Endothelial cell of umbilical vein (primary cell): ENCODE measurements around the gene CPNE7. TPM values are rescaled to one million over a fixed set of nuclear protein-coding genes. Genes with fewer than 3 reads are reported as not detected.
A peak's percentile ranks its signal among the peaks of the same experiment; 100 is the strongest.

Experiments used
- BruUV-seq: library from RNA; stranded (reverse); fragments of 400-500 nt; replicated peaks from 2 replicates; lab custom pipeline; 2021; lab: Mats Ljungman, UMichigan
- CTCF ChIA-PET: fragments of 300-600, 350-600 bp; sonication (Branson Sonifier 250); formaldehyde crosslinking; loops from one replicate; lab custom pipeline; 2021; ENCODE audit warnings: antibody characterized with exemption, inconsistent platforms; lab: Charles Lee
- POLR2A ChIA-PET: fragments of 300-600, 350-600 bp; sonication (Branson Sonifier 250); formaldehyde crosslinking; loops from one replicate; lab custom pipeline; 2021; ENCODE audit warnings: antibody characterized with exemption, inconsistent platforms; lab: Charles Lee
- DNase-seq: peaks from one replicate; pipeline ENCODE4 v3.0.0-alpha.2; 2011; ENCODE audit warnings: low read depth, low spot score
- FAIRE-seq: peaks from 2 replicates; lab custom pipeline; 2011; peaks lifted over from hg19 to GRCh38; lab: Jason Lieb, UNC
- H2AFZ ChIP-seq: 2 replicates; pipeline ENCODE4 v1.6.0; 2012; ENCODE audit warnings: low read depth, low read length, control low read depth, inconsistent platforms
- H3K27ac ChIP-seq: 2 replicates; pipeline ENCODE4 v1.5.1; 2011; ENCODE audit warnings: low read depth, mild to moderate bottlenecking, control low read depth, low read length, moderate library complexity; ENCODE audit not compliant: insufficient read depth
- H3K27me3 ChIP-seq, 2 experiments: 2 replicates each; pipeline versions ENCODE4 v1.6.0 to v1.6.1; 2011; ENCODE audit warnings: low read length in 2 of 2, mixed read lengths in 1 of 2; ENCODE audit not compliant: control insufficient read depth in 2 of 2, insufficient read depth in 2 of 2
- H3K36me3 ChIP-seq, 2 experiments: 2 replicates in 1 of 2; 3 replicates in 1 of 2; pipeline ENCODE4 v1.5.1; 2011; ENCODE audit warnings: low read length in 2 of 2, mild to moderate bottlenecking in 1 of 2, moderate library complexity in 1 of 2; ENCODE audit not compliant: control insufficient read depth in 2 of 2, insufficient read depth in 2 of 2; ENCODE audit errors: extremely low read depth in 1 of 2
- H3K4me1 ChIP-seq: 3 replicates; pipeline ENCODE4 v1.5.1; 2011; ENCODE audit warnings: mild to moderate bottlenecking, low read length; ENCODE audit not compliant: control insufficient read depth, insufficient read depth; ENCODE audit errors: extremely low read depth
- H3K4me2 ChIP-seq: 2 replicates; pipeline ENCODE4 v1.6.1; 2011; ENCODE audit warnings: low read length, control low read depth, mixed read lengths; ENCODE audit not compliant: insufficient read depth
- H3K4me3 ChIP-seq, 3 experiments: fragments of 200-600 bp in 1 of 3; sonication (generic), shearing (Covaris generic) in 1 of 3; replicated peaks in 1 of 3; 2 replicates each; pipeline ENCODE4 v1.5.1; 2011 to 2016; ENCODE audit warnings: control low read depth in 3 of 3, low read length in 3 of 3, mild to moderate bottlenecking in 2 of 3, inconsistent platforms in 1 of 3, low read depth in 1 of 3, moderate library complexity in 1 of 3; ENCODE audit not compliant: insufficient read depth in 1 of 3
- H3K79me2 ChIP-seq: 2 replicates; pipeline ENCODE4 v1.6.0; 2012; ENCODE audit warnings: low read length, inconsistent platforms; ENCODE audit not compliant: control insufficient read depth, insufficient read depth
- H3K9ac ChIP-seq: replicated peaks from 2 replicates; pipeline ENCODE3; 2011; ENCODE audit warnings: low read length, control low read depth; ENCODE audit not compliant: insufficient read depth; ENCODE audit errors: extremely low read depth
- H3K9me1 ChIP-seq: replicated peaks from 3 replicates; pipeline ENCODE4 v1.6.0; 2011; ENCODE audit warnings: mild to moderate bottlenecking, low read length; ENCODE audit not compliant: control insufficient read depth, insufficient read depth; ENCODE audit errors: extremely low read depth
- H3K9me3 ChIP-seq: replicated peaks from 2 replicates; pipeline ENCODE4 v1.5.1; 2012; ENCODE audit warnings: low read length, inconsistent platforms; ENCODE audit not compliant: control insufficient read depth, insufficient read depth
- H4K20me1 ChIP-seq: replicated peaks from 2 replicates; pipeline ENCODE3; 2011; ENCODE audit warnings: mild to moderate bottlenecking, low read length; ENCODE audit not compliant: control insufficient read depth, insufficient read depth; ENCODE audit errors: extremely low read depth
- EZH2 ChIP-seq: IDR thresholded peaks from 2 replicates; pipeline ENCODE4 v1.6.1; 2012; ENCODE audit warnings: borderline replicate concordance, low read depth, mild to moderate bottlenecking, moderate library complexity, low read length, inconsistent platforms; ENCODE audit not compliant: severe bottlenecking
- GATA2 ChIP-seq: IDR thresholded peaks from 2 replicates; pipeline ENCODE4 v1.7.0; 2011; ENCODE audit warnings: low read depth, mild to moderate bottlenecking, moderate library complexity, mixed read lengths, low read length; ENCODE audit not compliant: insufficient read length, insufficient read depth
- MYC ChIP-seq: IDR thresholded peaks from one replicate; pipeline ENCODE4 v1.6.1; 2011; ENCODE audit warnings: mild to moderate bottlenecking, low read depth, low read length
- POLR2AphosphoS5 ChIP-seq: IDR thresholded peaks from 2 replicates; pipeline ENCODE4 v1.6.1; 2012; ENCODE audit warnings: low read depth, mild to moderate bottlenecking, control low read depth, low read length, moderate library complexity; ENCODE audit not compliant: insufficient read depth
- dilution Hi-C: fragments of 300-500 bp; cut with MboI; formaldehyde crosslinking; loops from one replicate; pipeline ENCODE4 v1.15.0; 2019; ENCODE audit warnings: low sequenced_read_pairs; ENCODE audit not compliant: extremely low pct_ligation_motif_present
- intact Hi-C: fragments of 100-400 bp; cut with micrococcal nuclease; formaldehyde crosslinking; loops from one replicate; pipeline ENCODE4 v1.10.0; 2022
- polyA plus RNA-seq, 4 experiments: library from polyadenylated mRNA; depleted of rRNA in 3 of 4; stranded (reverse) in 3 of 4; unstranded in 1 of 4; fragments of >200 nt; gene quantifications; 2 replicates each; pipeline versions ENCODE4 v1.2.1 to v1.2.3, GENCODE V29; 2011 to 2012; ENCODE audit warnings: missing spikeins in 1 of 4
- total RNA-seq: library from RNA; stranded (reverse); gene quantifications from 2 replicates; pipeline ENCODE4 v1.2.3, GENCODE V29; 2021
- TF ChIP-seq, protein P1 (sequence below), 2 donors: IDR thresholded peaks; 1 replicate in 1 of 2; 2 replicates in 1 of 2; pipeline ENCODE4 v1.5.1; 2011; ENCODE audit warnings: low read length in 2 of 2, mild to moderate bottlenecking in 2 of 2, moderate library complexity in 2 of 2, control low read depth in 1 of 2, inconsistent platforms in 1 of 2, low read depth in 1 of 2; ENCODE audit not compliant: insufficient read depth in 1 of 2; ENCODE audit errors: extremely low read depth in 1 of 2
- TF ChIP-seq, protein P2 (sequence below): IDR thresholded peaks from 2 replicates; pipeline ENCODE4 v1.6.1; 2011; ENCODE audit not compliant: insufficient read depth, insufficient read length

Gene CPNE7
- total and polyA plus RNA-seq, 2 donors (not counting 3 experiments of a cell fraction or from before 2014, with no cell fraction given): 2.0 to 5.9 TPM

DNA sequence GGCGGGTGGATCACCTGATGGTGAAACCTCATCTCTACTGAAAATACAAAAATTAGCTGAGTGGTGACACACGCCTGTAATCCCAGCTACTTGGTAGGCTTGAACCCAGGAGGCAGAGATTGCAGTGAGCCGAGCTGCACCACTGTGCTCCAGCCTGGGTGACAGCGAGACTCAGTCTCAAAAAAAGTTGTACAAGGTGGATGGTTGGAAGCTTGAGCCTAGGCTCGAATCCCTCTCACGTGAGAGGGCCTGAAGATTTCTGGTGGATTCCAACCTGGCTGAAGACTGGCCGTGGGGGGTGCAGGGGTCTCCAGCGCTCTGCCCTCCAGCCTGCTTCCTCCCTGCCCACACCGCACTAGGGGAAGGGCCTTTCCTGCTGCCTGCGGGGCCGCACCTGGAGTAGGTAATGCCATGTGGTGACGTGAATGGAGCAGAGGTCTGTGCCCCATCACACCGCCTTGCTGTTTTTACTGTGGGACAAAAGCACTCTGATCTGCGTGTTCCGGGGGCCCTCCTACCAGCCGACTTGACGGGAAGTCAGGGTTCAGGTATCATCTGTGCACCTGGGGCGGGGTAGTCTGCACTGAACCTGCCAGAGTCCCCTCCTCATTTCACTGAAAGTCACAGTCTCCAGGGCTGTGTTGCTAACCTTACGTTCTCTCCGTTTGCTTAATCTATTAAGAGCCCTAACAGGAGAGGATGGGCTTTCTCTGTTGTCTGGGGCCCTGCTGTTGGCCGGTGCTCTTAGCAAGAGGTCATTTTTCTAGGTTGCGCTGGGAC is 10.9 kb upstream of the CPNE7 start:
- intact Hi-C loops (no loop called here), dilution Hi-C loops (no loop called here)
- Histone ChIP-seq H3K36me3 (peaks cover 30 to 31% of the 10 kb centered on the region in 2 experiments), H3K4me1 (peaks cover 42% of the 10 kb centered on the region), H3K9ac (no peak overlapping the region), H3K4me2 (peak overlapping the region; percentile 51), H3K9me1 (no peaks in the 10 kb centered on the region), H3K27me3 (no peaks in the 10 kb centered on the region), H3K79me2 (peaks cover 36% of the 10 kb centered on the region), H3K9me3 (no peaks in the 10 kb centered on the region), H3K4me3 (no peak overlapping the region), H3K27ac (no peak overlapping the region), H2AFZ (no peak overlapping the region), H4K20me1 (peaks cover 12% of the 10 kb centered on the region)
- FAIRE-seq (peak; percentile 42), DNase-seq (no peak)
- CTCF ChIA-PET: interaction anchor here (1.0 to 2.0 kb wide), 4 partner anchors 9 to 106 kb away, joined by 3 to 5 read pairs (median 4); no protein-coding TSS in a partner anchor
- BruUV-seq: no TSS peak
- POLR2A ChIA-PET: no interaction called here
- TF ChIP-seq, protein P1, sequence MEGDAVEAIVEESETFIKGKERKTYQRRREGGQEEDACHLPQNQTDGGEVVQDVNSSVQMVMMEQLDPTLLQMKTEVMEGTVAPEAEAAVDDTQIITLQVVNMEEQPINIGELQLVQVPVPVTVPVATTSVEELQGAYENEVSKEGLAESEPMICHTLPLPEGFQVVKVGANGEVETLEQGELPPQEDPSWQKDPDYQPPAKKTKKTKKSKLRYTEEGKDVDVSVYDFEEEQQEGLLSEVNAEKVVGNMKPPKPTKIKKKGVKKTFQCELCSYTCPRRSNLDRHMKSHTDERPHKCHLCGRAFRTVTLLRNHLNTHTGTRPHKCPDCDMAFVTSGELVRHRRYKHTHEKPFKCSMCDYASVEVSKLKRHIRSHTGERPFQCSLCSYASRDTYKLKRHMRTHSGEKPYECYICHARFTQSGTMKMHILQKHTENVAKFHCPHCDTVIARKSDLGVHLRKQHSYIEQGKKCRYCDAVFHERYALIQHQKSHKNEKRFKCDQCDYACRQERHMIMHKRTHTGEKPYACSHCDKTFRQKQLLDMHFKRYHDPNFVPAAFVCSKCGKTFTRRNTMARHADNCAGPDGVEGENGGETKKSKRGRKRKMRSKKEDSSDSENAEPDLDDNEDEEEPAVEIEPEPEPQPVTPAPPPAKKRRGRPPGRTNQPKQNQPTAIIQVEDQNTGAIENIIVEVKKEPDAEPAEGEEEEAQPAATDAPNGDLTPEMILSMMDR (IDR thresholded peaks at IDR 0.05; ENCODE audit: extremely low read depth in 1 of 2, insufficient read depth in 1 of 2, low read depth in 1 of 2, low read length in 2 of 2): no peak
- peak; percentile 60 for TF ChIP-seq POLR2AphosphoS5

DNA sequence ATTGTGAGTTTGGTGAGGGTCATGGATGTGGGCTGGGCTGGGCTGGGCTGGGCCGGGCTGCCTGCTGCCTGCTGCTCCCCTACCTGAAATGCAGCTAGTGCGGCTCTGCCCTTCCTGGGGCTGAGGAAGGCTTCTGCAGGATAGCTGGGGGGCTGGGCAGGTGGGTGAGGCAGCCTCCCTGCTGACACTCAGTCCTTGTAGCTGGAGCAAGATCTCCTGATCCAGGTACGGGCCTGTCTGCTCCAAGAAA is 10.4 kb upstream of the CPNE7 start:
- no peak overlapping the region for H2AFZ ChIP-seq
- H3K27ac ChIP-seq: no peak overlapping the region
- peaks cover 30 to 31% of the 10 kb centered on the region in 2 experiments for H3K36me3 ChIP-seq
- no peak overlapping the region for H3K9ac ChIP-seq
- H3K27me3 ChIP-seq: no peaks in the 10 kb centered on the region
- intact Hi-C loops (no loop called here), dilution Hi-C loops (no loop called here)
- no TSS peak for BruUV-seq
- ChIA-PET CTCF (interaction anchor here (1.0 to 2.0 kb wide), 5 partner anchors 9 to 121 kb away, joined by 3 to 8 read pairs (median 5); partner anchors contain the start of gene CDK10), POLR2A (no interaction called here)
- no peak overlapping the region for H3K4me3 ChIP-seq
- H3K9me1 ChIP-seq: no peaks in the 10 kb centered on the region
- DNase-seq (no peak), FAIRE-seq (no peak)
- H3K4me2 ChIP-seq: no peak overlapping the region
- H3K79me2 ChIP-seq: peaks cover 36% of the 10 kb centered on the region
- no peaks in the 10 kb centered on the region for H3K9me3 ChIP-seq
- no peak for TF ChIP-seq MYC
- no peak for TF ChIP-seq GATA2
- TF ChIP-seq EZH2: no peak
- TF ChIP-seq, protein P2, sequence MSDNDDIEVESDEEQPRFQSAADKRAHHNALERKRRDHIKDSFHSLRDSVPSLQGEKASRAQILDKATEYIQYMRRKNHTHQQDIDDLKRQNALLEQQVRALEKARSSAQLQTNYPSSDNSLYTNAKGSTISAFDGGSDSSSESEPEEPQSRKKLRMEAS: no peak
- peaks cover 42% of the 10 kb centered on the region for H3K4me1 ChIP-seq
- peaks cover 12% of the 10 kb centered on the region for H4K20me1 ChIP-seq
